ENCODE results near the gene OSTC.
A peak's percentile ranks its signal among the peaks of the same experiment; 100 is the strongest.

The OSTC gene

DNA sequence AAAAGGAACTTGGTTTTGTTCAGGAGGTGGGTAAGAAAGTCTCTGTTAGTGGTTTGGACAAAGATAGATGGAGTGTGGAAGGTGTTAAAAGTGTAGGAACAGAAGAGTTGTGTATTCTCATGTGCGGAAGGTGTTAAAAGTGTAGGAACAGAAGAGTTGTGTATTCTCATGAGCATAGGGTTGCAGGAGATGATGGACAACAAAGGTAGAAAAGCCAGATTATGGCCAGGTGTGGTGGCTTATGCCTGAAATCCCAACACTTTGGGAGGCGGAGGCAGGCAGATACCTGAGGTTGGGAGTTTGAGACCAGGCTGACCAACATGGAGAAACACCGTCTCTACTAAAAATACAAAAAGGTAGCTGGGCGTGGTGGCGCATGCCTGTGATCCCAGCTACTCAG is 27.6 kb upstream of the OSTC start:
- TF ChIP-seq JUND (IDR thresholded peaks at IDR 0.05; ENCODE audit: low read depth), result no peak

DNA sequence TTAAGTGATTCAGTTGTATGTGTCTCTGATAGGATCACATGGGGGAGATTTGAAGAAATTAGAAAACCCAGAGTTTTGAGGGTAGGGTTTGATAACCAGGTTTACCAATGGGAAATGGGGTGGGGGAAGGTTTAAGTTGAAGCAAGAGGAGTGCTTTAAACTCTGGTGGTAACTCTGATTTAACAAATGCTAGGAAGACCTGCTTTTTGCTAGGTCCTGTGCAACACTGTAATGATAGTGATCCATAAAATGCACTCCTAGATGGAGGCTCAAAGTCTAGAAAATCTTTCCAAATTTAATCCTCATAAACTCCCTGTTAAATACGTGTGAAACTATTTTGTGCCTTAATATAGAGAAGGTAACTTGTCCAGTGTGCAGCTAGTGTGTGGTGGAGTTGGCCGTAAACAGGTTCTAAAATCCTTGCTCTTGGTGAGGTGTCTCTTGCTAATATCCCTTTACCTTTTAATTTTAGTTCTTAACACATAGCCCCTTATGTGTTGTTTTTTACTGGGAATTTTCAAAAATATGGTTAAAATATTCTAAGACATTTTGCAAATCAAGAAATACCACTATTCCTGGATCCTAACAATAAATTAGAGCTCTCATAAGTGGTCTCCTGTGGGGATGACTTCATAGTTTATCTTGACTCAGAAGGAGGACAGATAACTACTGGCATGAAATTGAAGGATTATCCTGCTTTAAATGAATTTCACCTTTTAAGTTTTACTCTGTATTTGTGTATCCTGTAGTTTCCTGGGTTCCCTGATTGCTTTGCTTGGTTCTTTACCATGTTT is 25.9 kb upstream of the OSTC start:
- in situ Hi-C loops (cut with HindIII; ENCODE audit: low pct_unique_long_range_greater_than_20kb, low sequenced_read_pairs), result no loop called here
- DNase-seq (ENCODE audit: low read depth in 1 of 2, low spot score in 1 of 2), result no peak
- TF ChIP-seq JUND (IDR thresholded peaks at IDR 0.05; ENCODE audit: low read depth), result no peak

More for the DNA sequence above, 27.6 kb upstream of the OSTC start:
- in situ Hi-C loops (cut with HindIII; ENCODE audit: low pct_unique_long_range_greater_than_20kb, low sequenced_read_pairs), result no loop called here
- no peak for DNase-seq (ENCODE audit: low read depth in 1 of 2, low spot score in 1 of 2)

DNA sequence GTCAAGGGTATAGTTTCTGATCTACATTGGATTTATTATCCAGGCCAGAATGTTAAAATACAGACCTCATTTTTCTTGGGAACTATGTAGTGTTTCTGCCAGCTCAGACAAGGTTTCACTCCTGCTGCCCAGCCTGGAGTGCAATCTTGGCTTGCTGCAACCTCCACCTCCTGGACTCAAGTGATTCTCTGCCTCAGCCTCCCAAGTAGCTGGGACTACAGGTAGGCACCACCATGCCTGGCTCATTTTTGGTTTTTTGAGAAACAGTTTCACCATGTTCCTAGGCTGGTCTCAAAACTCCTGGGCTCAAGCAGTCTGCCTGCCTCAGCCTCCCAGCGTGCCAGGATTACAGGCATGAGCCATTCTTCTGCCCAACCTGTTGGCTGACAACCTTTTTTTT is 24.3 kb upstream of the OSTC start:
- no peak for TF ChIP-seq JUND (IDR thresholded peaks at IDR 0.05; ENCODE audit: low read depth)
- in situ Hi-C loops (cut with HindIII; ENCODE audit: low pct_unique_long_range_greater_than_20kb, low sequenced_read_pairs), result no loop called here
- DNase-seq (ENCODE audit: low read depth in 1 of 2, low spot score in 1 of 2), result no peak

DNA sequence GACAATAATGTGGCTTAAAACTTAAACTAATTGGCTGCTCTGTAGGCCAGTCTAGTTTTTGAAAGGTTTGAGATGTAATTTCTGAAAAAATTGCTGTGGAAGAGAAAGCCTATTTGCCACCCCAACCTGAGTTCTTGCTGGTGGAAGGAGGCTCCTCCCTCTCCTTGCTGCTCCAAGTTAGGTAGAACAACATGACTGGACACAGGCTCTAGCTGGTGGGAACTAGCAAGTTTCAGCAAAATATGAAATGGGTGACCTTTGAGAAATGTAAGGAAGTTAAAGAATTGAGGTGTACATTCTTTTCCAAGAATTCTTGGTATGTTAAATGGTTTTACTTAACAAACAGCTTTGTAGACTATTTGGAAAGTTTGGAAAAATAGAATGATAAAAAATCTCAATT is 22.0 kb upstream of the OSTC start:
- in situ Hi-C loops (cut with HindIII; ENCODE audit: low pct_unique_long_range_greater_than_20kb, low sequenced_read_pairs), result no loop called here
- no peak for DNase-seq (ENCODE audit: low read depth in 1 of 2, low spot score in 1 of 2)
- TF ChIP-seq JUND (IDR thresholded peaks at IDR 0.05; ENCODE audit: low read depth), result no peak

DNA sequence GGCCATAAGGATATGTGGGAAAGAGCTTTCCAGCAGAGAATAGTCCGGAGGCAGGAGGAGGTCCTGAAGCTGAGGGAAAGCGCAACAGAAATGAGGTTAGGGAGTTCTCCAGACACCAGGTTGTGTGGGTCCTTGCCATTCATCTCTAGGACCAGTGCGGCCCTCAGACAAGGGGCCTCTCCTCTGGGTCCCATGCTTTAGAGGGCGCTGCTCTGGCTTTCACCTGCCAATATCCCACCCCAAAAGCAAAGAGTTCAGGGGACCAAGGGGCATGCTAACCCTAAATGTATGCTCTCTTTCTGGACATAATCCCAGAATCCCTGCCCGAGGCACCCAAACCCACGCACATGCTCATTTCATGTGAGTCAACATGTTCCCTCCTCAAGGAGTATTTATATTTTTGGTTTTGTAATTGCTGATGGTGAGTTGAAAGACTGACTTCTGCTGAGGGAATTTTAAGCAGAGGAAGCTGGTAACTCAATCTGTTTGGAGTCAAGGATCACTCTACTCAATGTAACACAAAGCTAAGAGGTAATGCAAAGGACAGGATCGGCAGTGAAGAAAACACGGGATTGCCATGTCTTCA is 15.2 kb upstream of the OSTC start:
- TF ChIP-seq JUND (IDR thresholded peaks at IDR 0.05; ENCODE audit: low read depth), result no peak
- in situ Hi-C loops (cut with HindIII; ENCODE audit: low pct_unique_long_range_greater_than_20kb, low sequenced_read_pairs), result no loop called here
- no peak for DNase-seq (ENCODE audit: low read depth in 1 of 2, low spot score in 1 of 2)

DNA sequence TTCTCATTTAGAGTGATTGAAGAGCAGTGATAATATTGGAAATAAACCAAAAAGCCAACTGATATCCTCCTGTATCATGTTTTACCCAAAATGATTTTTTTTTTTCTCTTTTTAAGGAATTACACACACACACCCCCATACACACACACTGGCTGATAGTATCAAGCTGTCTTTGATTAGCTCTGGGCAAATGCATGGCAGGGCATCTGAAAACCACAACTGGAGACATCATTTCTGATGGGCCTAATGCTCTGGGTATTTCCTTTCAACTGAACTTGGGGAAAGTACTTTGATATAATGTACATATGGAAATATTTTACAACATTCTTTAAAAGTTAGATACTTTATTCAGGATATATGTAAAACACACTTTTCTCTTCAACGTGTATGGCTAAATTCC is 14.2 kb upstream of the OSTC start:
- no peak for TF ChIP-seq JUND (IDR thresholded peaks at IDR 0.05; ENCODE audit: low read depth)
- no peak for DNase-seq (ENCODE audit: low read depth in 1 of 2, low spot score in 1 of 2)
- in situ Hi-C loops (cut with HindIII; ENCODE audit: low pct_unique_long_range_greater_than_20kb, low sequenced_read_pairs), result no loop called here

DNA sequence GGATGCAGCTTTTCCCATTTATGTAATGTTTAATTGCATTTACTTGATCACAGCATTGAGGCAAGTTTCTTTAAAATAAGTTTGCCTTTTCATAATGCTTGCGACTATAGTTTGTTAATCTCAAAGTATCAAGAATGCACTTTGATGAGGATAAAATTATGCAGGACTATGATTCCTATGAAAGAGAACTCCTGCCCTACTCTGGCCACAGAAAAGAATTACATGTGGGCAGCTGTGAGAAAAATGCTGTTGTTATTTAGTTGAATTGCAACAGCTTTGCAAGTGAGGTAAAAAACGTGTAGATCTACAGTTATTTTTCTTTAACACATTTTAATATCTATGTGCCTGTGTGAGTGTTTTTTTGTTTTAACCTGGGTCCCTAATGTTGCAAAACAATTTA is 12.5 kb upstream of the OSTC start:
- in situ Hi-C loops (cut with HindIII; ENCODE audit: low pct_unique_long_range_greater_than_20kb, low sequenced_read_pairs), result no loop called here
- no peak for TF ChIP-seq JUND (IDR thresholded peaks at IDR 0.05; ENCODE audit: low read depth)
- DNase-seq (ENCODE audit: low read depth in 1 of 2, low spot score in 1 of 2), result no peak

DNA sequence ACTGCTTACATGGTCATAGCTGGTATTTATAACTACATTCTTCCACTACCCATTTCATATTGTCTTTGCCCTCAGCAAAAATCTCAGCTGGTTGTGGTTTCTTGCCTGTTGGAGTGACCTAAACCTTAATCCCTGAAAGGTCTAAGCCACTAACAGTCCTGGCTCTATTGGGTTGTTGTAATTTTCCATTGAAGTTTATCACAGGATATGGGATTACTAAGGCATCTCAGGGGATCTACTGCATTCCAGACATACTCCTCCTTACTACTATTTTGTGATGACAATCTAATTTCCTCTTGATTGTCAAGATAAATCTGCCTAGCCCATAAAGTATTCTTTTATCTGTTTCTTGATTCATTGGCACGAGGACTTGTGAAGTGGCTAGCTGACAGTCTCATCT is 6.2 kb upstream of the OSTC start:
- in situ Hi-C loops (cut with HindIII; ENCODE audit: low pct_unique_long_range_greater_than_20kb, low sequenced_read_pairs), result no loop called here
- no peak for TF ChIP-seq JUND (IDR thresholded peaks at IDR 0.05; ENCODE audit: low read depth)
- DNase-seq (ENCODE audit: low read depth in 1 of 2, low spot score in 1 of 2), result no peak

DNA sequence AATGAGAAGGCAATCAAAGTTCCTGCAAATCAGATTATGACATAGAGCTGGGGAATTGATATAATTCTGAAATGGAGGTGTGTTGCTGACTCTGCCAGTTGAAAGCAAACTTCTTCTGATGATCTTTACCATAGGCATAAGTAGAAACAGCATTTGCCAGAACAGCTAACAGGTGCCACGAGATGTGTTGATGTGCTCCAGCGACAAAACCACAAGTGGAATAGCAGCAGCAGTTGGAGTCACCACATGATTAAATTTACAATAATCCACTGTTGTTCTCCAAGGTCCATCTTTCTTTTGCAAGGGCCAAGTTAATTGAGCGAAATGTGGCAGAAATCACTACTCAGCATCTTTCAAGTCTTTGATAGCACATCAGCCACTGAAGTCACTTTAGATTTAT is 3.7 kb upstream of the OSTC start:
- TF ChIP-seq JUND (IDR thresholded peaks at IDR 0.05; ENCODE audit: low read depth), result no peak
- no peak for DNase-seq (ENCODE audit: low read depth in 1 of 2, low spot score in 1 of 2)
- in situ Hi-C loops (cut with HindIII; ENCODE audit: low pct_unique_long_range_greater_than_20kb, low sequenced_read_pairs), result no loop called here

DNA sequence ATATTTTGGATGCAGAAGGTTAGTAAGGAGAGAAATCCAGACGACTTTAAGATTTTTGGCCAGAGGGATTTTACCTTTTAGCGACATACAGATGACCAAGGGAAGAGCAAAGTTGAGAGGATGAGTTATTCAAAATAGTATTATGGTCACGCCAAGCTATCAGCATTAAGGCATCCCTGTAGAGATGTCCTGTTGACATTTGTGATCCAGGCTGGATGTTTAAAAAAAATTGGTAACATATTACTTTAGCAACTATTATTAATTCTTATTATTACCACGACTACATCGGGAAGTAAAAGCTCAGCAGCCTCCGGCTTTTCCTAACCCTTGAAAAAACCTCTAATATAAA is 562 bp upstream of the OSTC start:
- TF ChIP-seq JUND (IDR thresholded peaks at IDR 0.05; ENCODE audit: low read depth), result no peak
- DNase-seq (ENCODE audit: low read depth in 1 of 2, low spot score in 1 of 2), result no peak
- in situ Hi-C loops (cut with HindIII; ENCODE audit: low pct_unique_long_range_greater_than_20kb, low sequenced_read_pairs), result no loop called here

DNA sequence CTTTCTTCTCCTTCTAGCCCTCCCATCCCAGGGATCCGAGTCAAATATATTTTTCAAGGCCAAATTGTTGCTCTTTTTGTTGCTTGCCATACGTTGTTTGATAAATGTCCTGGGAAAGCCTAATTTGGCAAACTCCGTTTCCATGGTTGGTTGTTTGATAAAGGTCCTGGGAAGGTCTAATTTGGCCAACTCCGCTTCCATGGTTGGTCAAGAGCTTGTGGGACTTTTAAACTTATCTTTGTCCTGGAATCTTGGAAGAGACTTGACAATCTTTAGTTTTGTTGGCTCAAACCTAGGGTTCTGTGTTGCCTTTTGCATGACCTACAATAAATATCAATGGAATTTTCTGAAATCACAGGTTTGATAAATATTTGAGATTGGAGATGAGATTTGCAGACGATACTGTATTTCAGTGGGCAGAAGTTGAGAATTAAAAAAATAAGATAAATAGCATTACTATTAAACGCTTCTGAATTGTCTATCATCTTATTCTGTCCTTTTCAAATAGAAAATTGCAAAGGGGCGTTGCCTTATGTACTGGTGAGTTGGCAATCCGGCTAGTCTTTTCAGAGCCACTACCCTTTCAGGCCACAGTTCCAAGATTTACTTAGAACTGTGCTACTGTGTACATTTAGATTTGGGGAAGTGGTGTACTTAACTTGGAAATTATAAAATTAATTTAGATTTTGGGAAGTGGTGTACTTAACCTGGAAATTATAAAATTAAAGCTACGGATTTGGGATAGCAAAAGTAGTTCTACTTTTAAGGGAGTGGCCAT is 804 bp downstream of the OSTC start:
- TF ChIP-seq JUND (IDR thresholded peaks at IDR 0.05; ENCODE audit: low read depth), result no peak
- DNase-seq (ENCODE audit: low read depth in 1 of 2, low spot score in 1 of 2), result peak in 1 of 2 experiments; percentile 28
- in situ Hi-C loops (cut with HindIII; ENCODE audit: low pct_unique_long_range_greater_than_20kb, low sequenced_read_pairs), result no loop called here

DNA sequence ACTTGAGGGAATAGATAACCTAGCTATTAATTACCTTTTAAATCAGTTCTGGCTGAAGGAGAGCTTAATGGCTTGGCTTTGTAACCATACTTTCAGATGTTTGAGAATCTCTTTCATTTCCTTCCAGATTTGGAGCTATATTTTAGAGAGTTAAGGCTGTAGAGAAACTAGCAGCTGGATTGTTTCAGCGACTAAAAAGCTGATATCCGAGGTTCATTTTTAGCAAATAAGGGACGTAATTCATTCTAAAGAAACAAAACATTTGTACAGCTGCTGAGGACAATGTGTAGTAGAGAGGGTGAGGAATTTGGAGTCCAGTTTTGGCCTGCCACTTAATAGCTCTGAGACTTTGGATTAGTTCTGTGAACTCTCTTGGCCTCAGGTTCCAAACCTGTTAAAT is 12.2 kb downstream of the OSTC start:
- DNase-seq (ENCODE audit: low read depth in 1 of 2, low spot score in 1 of 2), result no peak
- in situ Hi-C loops (cut with HindIII; ENCODE audit: low pct_unique_long_range_greater_than_20kb, low sequenced_read_pairs), result no loop called here
- no peak for TF ChIP-seq JUND (IDR thresholded peaks at IDR 0.05; ENCODE audit: low read depth)

DNA sequence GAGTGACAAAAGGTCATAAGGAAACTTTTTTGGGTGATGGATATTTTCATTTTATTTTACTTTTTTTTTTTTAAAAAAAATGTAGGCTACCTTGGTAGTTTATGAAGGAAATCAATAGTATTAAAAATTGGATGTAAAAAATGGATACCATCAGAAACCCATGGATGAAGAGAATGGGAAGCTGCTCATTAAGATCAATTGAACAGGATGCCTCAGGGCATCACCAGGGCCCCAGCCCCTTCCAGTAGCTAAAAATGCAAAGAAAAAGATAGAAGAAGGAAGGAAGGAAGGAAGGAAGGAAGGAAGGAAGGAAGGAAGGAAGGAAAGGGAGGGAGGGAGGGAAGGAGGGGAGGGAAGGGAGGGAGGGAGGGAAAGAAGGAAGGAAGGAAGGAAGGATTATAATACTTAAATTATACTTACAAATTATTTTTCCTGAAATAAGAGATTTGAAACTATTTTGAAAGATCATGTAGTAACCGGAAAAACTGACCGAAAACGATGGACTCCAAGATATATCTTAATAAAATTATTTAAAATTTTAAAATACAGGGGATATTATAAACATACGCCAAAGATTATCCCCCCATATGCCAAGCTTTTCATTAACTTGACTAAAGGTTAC is 24.1 kb downstream of the OSTC start:
- in situ Hi-C loops (cut with HindIII; ENCODE audit: low pct_unique_long_range_greater_than_20kb, low sequenced_read_pairs), result no loop called here
- TF ChIP-seq JUND (IDR thresholded peaks at IDR 0.05; ENCODE audit: low read depth), result no peak
- DNase-seq (ENCODE audit: low read depth in 1 of 2, low spot score in 1 of 2), result no peak
